Muscle layer of duodenum (tissue), 2 donors: Measurements from ENCODE around the gene CD99L2.

Source experiments
- H3K27ac ChIP-seq: one replicate; pipeline ENCODE4 v1.7.0; 2013; ENCODE audit warnings: mild to moderate bottlenecking, low read length
- H3K27me3 ChIP-seq: one replicate; pipeline ENCODE4 v1.7.0; 2013; ENCODE audit warnings: low read depth, mild to moderate bottlenecking, control low read depth, low read length
- H3K36me3 ChIP-seq, 2 donors: one replicate each; pipeline ENCODE4 v1.7.0; 2013; ENCODE audit warnings: low read length in 2 of 2, control low read depth in 1 of 2, mild to moderate bottlenecking in 1 of 2; ENCODE audit not compliant: insufficient read depth in 2 of 2, control insufficient read depth in 1 of 2
- H3K4me1 ChIP-seq, 2 donors: one replicate each; pipeline ENCODE4 v1.7.0; 2013; ENCODE audit warnings: low read length in 2 of 2, mild to moderate bottlenecking in 2 of 2, control low read depth in 1 of 2, moderate library complexity in 1 of 2; ENCODE audit not compliant: insufficient read depth in 2 of 2, control insufficient read depth in 1 of 2
- H3K4me3 ChIP-seq, 2 donors: one replicate each; pipeline ENCODE4 v1.7.0; 2013; ENCODE audit warnings: low read length in 2 of 2, low read depth in 1 of 2, mild to moderate bottlenecking in 1 of 2
- H3K9me3 ChIP-seq, 2 donors: one replicate each; pipeline ENCODE4 v1.7.0; 2013; ENCODE audit warnings: low read length in 2 of 2, control low read depth in 1 of 2, mild to moderate bottlenecking in 1 of 2; ENCODE audit not compliant: control insufficient read depth in 1 of 2
- donor health status: healthy.

Gene CD99L2

DNA sequence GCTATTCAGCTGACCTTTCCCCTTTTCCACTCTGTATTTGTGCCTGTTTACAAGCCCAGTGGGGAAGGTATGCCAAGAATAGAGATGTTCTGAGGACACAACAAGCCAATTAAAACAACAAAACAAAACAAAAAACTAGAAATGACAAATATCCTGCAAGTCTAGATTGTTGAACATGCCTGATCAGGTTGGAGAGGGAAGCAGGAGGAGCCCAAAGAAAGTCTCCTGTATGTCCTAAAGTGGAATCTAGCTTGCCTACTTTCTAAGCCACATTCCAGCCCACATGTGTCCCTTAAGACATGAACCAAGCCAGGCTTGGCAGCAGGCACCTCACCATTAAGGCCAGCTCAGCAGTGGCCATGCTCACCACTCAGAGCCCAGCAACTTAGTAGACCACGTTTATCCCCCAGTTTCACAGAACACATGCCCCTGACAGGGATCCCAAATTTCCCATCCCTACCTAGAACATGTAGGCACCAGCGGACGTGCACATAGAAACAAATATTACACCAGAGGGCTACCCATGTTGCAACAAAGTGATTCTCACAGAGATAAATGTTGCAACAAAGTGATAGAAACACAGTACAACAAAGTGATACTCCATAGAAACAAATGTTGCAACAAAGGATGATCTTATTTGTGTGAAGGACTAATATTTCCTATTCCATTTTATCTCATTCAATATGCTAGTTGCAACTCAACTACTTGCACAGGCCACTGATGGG lies 48.3 kb downstream of the CD99L2 start:
- Histone ChIP-seq H3K4me1 (no peaks in the 10 kb centered on the region), H3K4me3 (no peak overlapping the region), H3K36me3 (no peaks in the 10 kb centered on the region), H3K9me3 (no peaks in the 10 kb centered on the region), H3K27me3 (no peaks in the 10 kb centered on the region), H3K27ac (no peak overlapping the region)

GRCh38 chrX:150849486-150849885 lies 49.0 kb downstream of the CD99L2 start:
- no peak overlapping the region for H3K4me3 ChIP-seq
- no peaks in the 10 kb centered on the region for H3K9me3 ChIP-seq
- no peak overlapping the region for H3K27ac ChIP-seq
- no peaks in the 10 kb centered on the region for H3K27me3 ChIP-seq
- no peaks in the 10 kb centered on the region for H3K36me3 ChIP-seq
- no peaks in the 10 kb centered on the region for H3K4me1 ChIP-seq

DNA sequence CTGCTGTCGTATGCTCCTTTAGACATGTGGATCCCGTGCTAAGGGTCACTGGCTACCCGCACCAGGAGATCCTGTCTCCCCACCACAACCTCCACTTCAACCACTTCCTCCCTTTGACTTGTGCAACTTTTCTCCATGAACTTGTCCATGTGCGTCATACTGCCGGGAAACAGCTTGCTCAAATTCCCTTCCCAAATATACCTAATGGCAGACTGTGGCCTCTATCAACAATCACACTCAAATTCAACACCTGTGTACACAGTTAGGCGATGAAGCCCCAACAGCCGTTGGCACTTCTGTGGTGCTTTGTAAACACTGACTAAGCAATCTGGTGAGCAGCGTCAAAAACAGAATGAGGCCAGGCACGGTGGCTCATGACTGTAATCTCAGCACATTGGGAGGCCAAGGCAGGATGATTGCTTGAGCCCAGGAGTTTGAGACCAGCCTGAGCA lies 49.5 kb downstream of the CD99L2 start:
- no peak overlapping the region for H3K4me3 ChIP-seq

GRCh38 chrX:150847088-150847487 lies 51.4 kb downstream of the CD99L2 start:
- Histone ChIP-seq H3K4me3 (no peak overlapping the region), H3K4me1 (no peaks in the 10 kb centered on the region), H3K27ac (no peak overlapping the region), H3K9me3 (no peaks in the 10 kb centered on the region), H3K36me3 (no peaks in the 10 kb centered on the region), H3K27me3 (no peaks in the 10 kb centered on the region)

More for the DNA sequence above, 49.5 kb downstream of the CD99L2 start:
- no peaks in the 10 kb centered on the region for H3K36me3 ChIP-seq
- no peaks in the 10 kb centered on the region for H3K4me1 ChIP-seq
- H3K27me3 ChIP-seq = no peaks in the 10 kb centered on the region
- no peak overlapping the region for H3K27ac ChIP-seq
- H3K9me3 ChIP-seq = no peaks in the 10 kb centered on the region

DNA sequence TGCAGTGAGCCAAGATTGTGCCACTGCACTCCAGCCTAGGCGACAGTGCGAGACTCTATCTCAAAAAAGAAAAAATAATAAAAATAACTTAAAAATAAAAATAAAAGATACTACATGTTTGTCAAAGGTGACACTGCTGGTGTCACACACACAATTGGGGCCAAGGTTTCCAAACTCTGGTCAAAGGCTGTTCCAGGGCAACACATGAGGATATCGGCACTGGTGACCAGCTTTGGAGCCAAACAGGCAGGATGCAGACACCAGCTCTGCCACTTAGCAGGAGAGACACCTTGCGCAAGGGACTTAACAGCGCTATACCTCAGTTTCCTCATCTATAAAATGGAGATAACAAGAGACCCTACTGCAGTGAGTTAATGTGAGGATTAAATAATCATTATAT lies 52.3 kb downstream of the CD99L2 start:
- no peaks in the 10 kb centered on the region for H3K27me3 ChIP-seq
- H3K36me3 ChIP-seq = no peaks in the 10 kb centered on the region
- no peak overlapping the region for H3K27ac ChIP-seq
- no peak overlapping the region for H3K4me3 ChIP-seq
- H3K9me3 ChIP-seq = no peaks in the 10 kb centered on the region
- no peaks in the 10 kb centered on the region for H3K4me1 ChIP-seq

DNA sequence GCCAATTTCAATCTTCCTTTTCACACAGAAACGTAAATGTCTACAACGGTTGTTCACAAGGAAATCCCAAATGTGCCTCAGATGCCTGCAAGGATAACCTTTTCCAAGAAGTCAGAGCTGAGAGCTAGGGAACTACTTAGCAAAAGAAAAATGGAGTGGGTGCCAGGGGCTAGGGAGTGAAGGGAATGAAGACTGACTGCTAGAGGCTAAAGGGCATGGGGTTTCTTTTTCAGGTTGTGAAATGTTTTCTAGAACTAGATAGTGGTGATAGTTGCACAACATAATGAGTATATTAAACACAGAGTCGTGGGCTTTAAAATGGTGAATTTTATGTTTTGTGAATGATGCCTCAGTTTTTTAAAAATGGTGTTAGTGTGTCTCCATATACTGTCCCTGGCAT lies 53.4 kb downstream of the CD99L2 start:
- H3K4me1 ChIP-seq = no peaks in the 10 kb centered on the region
- H3K9me3 ChIP-seq = no peaks in the 10 kb centered on the region
- H3K27ac ChIP-seq = no peak overlapping the region
- H3K4me3 ChIP-seq = no peak overlapping the region
- no peaks in the 10 kb centered on the region for H3K27me3 ChIP-seq
- no peaks in the 10 kb centered on the region for H3K36me3 ChIP-seq

DNA sequence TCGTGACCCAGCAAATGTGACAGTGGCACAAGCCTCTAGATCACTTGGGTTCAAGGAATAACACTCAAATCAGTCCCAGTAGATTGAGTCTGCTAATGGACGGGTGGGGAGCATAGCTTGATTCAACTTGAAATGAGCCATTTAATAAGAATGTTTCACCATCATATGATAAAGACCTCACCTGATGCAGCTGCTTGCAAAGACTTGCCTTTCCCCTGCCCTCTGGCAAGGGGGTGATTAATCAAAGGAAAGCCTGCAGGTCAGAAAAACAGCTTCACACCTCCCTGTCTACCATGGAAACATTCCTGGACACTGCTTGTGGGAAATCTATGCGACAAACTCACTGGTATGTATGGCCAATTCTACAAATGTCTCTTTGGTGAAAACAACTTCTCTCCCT lies 54.5 kb downstream of the CD99L2 start:
- H3K36me3 ChIP-seq = no peaks in the 10 kb centered on the region
- no peaks in the 10 kb centered on the region for H3K9me3 ChIP-seq
- H3K4me1 ChIP-seq = no peaks in the 10 kb centered on the region
- H3K27me3 ChIP-seq = no peaks in the 10 kb centered on the region
- H3K27ac ChIP-seq = no peak overlapping the region
- H3K4me3 ChIP-seq = no peak overlapping the region

- Histone ChIP-seq H3K9me3 (no peaks in the 10 kb centered on the region), H3K36me3 (no peaks in the 10 kb centered on the region), H3K4me3 (no peak overlapping the region), H3K4me1 (no peaks in the 10 kb centered on the region), H3K27me3 (no peaks in the 10 kb centered on the region), H3K27ac (no peak overlapping the region)
Measured at GRCh38 chrX:150842198-150842685, 56.2 kb downstream of the CD99L2 start.

DNA sequence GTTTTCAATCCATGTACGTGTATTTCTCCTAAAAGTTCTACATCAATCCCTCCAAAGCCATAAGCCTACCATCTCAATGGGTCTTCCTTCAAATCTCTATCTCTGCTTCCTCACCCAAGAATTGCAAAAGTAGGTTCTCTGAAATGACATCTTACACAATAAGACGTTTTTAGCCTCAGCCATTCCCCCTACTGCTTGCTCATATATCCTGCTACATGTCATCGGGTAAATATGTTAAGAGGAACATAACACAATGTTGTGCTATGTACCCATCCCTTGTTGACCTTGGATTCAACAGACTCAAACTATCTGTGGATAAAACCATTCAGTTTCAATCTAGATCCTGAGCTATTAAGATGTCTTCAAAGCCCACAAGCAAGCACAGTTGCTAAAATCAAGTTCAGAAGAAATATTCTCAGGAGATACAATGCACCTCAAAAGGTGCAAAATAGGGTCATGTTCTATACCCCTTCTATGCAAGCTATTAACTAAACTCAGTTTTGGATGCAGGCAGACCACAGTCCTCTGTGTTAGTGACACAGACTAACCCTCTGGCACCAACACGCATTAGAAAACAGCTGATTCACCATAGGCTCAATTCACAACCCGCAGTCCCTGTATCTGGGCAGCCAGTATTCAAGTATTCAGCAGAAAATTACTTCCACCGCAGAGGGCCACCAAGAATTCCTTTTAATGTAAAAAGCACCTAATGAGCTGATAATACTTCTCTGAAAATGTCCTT lies 56.8 kb downstream of the CD99L2 start:
- no peaks in the 10 kb centered on the region for H3K9me3 ChIP-seq
- no peaks in the 10 kb centered on the region for H3K36me3 ChIP-seq
- no peaks in the 10 kb centered on the region for H3K27me3 ChIP-seq
- H3K4me1 ChIP-seq = no peaks in the 10 kb centered on the region
- no peak overlapping the region for H3K27ac ChIP-seq
- no peak overlapping the region for H3K4me3 ChIP-seq

- Histone ChIP-seq H3K27ac (no peak overlapping the region), H3K4me1 (no peaks in the 10 kb centered on the region), H3K36me3 (no peaks in the 10 kb centered on the region), H3K27me3 (no peaks in the 10 kb centered on the region), H3K4me3 (no peak overlapping the region), H3K9me3 (no peaks in the 10 kb centered on the region)
Measured at GRCh38 chrX:150837845-150838244, 60.6 kb downstream of the CD99L2 start.

DNA sequence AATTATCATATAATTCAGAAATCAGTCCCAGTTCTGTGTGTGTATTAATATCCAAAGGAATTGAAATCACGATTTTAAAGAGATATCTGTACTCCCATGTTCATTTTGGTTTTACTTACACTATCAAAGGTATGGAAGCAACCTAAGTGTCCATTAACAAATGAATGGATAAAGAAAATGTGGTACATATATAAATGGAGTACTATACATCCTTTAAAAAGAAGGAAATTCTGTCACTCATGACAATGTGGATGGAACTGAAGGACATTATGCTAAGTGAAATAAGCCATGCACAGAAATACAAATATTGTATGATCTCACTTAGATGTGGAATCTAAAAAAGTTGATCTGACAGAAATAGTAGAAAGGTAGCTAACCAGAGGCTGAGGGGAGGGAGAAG lies 63.8 kb downstream of the CD99L2 start:
- no peaks in the 10 kb centered on the region for H3K9me3 ChIP-seq
- H3K27me3 ChIP-seq = no peaks in the 10 kb centered on the region
- H3K36me3 ChIP-seq = no peaks in the 10 kb centered on the region
- no peak overlapping the region for H3K27ac ChIP-seq
- H3K4me1 ChIP-seq = no peaks in the 10 kb centered on the region
- no peak overlapping the region for H3K4me3 ChIP-seq
